ENCODE data around the gene COX7B.

DNA sequence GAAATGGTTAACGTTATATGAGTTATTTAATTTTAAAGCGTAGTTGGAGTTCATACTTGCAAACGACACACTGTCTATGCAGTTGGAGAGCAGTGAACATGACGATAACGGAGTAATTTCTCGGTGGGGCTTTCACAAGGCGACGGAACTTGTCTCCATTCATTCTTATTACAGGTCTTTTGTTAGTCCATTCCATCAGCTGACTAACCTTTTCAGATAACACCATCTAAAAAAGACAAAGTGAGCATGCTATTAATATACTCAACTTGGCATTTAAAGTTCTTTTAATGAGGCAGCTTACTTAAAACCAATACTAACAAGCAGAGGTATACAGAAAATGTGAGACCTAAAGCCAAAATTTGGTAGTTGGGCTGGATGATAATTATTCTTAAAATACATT is 23.9 kb upstream of the COX7B start:
- TF ChIP-seq, protein P1, sequence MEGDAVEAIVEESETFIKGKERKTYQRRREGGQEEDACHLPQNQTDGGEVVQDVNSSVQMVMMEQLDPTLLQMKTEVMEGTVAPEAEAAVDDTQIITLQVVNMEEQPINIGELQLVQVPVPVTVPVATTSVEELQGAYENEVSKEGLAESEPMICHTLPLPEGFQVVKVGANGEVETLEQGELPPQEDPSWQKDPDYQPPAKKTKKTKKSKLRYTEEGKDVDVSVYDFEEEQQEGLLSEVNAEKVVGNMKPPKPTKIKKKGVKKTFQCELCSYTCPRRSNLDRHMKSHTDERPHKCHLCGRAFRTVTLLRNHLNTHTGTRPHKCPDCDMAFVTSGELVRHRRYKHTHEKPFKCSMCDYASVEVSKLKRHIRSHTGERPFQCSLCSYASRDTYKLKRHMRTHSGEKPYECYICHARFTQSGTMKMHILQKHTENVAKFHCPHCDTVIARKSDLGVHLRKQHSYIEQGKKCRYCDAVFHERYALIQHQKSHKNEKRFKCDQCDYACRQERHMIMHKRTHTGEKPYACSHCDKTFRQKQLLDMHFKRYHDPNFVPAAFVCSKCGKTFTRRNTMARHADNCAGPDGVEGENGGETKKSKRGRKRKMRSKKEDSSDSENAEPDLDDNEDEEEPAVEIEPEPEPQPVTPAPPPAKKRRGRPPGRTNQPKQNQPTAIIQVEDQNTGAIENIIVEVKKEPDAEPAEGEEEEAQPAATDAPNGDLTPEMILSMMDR (optimal IDR thresholded peaks at IDR 0.05 in 1 of 3, IDR thresholded peaks at IDR 0.05 in 1 of 3, conservative IDR thresholded peaks at IDR 0.05 in 1 of 3; ENCODE audit: extremely low read depth in 1 of 3, insufficient read depth in 2 of 3, low read length in 3 of 3): no peak
- TF ChIP-seq EZH2 (IDR thresholded peaks at IDR 0.05; ENCODE audit: low read length): no peak

All from keratinocyte (primary cell).